HG02981 (cell line): Measurements from ENCODE around the gene WNT5B.
A peak's percentile ranks its signal among the peaks of the same experiment; 100 is the strongest.

ENCODE experiments used
- ATAC-seq: cut with Tn5 transposase; IDR thresholded peaks from one replicate; pipeline ENCODE4 v1.9.1; 2021; ENCODE audit warnings: mild to moderate bottlenecking, moderate library complexity; ENCODE audit not compliant: unreplicated experiment

The WNT5B gene

GRCh38 chr12:1628666-1629337, at the start of gene WNT5B:
Gene WNT5B, plus strand, starts transcription at chr12:1629231. Its CDS starts 2,124 bp downstream, at chr12:1631355.
- ATAC-seq, result no peak

DNA sequence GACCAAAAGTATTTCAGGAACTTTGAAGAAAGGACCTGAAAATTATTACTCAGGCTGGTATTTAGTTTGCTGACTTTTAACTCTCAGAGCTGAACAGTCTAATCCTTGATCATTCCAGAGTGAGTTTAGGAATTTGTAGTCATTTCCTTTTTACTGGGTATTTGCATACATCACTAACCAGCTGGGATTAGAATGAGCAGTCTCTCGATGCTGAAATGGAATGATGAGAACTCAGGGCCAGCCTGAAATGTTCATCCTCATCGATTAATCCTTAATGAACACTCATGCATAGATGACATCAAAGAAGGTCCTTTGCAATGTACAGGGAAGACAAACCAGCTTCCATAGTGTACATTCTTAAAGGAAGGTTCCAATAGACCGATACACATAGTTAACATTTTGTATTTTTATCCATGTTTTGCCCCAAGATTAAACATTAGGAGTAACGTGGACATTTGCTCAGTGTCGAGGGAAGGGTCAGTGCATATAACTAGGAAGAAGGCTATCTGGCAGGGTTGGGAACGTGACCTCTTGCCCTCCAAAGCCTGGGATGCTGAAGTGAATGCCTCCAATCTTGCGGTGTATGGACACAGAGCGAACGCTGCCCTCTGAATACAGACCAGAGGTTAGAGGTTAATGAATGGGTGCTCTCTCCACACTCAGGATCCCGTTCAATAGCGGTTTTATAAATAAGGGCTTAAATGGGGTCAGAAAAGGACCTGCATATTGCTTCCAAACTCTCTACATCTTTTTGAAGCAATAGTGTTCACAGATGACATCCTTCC, 49.2 kb upstream of the WNT5B start:
- no peak for ATAC-seq

DNA sequence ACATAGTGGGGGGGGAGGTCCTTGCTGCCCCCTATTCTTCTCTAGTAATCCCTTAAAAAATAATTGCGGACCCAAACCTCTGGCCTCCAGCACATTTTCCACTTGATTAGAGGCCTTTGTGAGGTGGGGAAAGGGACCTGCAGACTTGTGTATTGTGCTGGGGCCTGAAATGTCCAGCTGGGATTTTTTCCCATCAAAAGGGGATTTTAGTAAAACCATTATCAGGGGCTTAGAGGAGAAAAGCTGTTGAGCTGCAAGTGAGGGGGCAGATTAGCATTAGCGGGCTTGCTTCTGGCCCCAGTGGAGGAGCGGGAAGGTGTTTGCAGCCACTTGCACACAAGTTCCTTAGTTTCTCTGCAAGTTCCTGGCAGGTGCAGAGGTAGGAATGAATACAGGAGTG, 48.5 kb upstream of the WNT5B start:
- no peak for ATAC-seq

DNA sequence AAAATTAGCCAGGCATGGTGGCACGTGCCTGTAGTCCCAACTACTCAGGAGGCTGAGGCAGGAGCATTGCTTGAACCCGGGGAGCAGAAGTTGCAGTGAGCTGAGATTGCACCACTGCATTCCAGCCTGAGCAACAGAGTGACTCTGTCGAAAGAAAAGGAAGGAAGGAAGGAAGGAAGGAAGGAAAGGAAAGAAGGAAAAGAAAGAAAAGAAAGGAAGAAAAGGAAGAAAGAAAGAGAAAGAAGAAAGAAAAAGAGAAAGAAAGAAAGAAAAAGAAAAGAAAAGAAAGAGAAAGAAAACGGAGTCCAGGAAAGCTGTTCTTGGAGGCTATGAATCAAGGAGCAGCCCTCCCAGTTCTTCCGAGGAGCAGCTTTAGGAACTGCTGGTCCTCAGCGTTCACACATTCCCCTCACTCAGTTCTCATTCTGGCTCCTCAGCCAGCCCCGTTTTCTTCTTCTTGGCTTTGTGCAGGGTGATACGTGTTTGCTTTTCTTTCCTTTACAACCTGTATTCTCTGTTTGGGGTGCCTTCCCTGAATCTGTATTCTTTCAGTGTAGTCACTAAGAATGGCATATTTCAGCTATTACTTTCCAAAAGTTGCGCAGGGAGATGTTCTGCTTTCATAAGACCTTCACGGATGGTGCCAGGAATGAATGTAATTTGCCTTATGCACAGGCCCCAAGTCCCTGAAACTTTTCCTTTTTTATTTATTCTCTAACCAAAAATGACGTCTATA, 46.9 kb upstream of the WNT5B start:
- no peak for ATAC-seq

DNA sequence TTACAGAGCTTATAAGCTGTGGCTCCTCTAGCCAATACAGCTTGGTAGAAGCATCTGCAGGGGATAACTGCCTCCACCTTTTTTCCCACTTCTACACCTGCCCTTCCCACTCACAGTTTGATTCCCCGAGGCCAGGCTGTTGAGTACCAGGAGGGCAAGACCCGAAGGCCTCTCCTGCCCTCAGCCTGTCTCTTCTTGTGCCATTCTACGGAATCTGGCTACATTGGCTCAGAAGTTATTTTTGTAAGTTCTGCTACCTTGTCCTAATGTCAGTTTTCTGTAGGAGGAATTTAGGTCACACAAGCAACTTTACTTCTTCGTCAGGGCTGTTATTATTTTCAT, 46.4 kb upstream of the WNT5B start:
- no peak for ATAC-seq

GRCh38 chr12:1583421-1584078, 45.5 kb upstream of the WNT5B start:
- ATAC-seq, result peak; percentile 57

DNA sequence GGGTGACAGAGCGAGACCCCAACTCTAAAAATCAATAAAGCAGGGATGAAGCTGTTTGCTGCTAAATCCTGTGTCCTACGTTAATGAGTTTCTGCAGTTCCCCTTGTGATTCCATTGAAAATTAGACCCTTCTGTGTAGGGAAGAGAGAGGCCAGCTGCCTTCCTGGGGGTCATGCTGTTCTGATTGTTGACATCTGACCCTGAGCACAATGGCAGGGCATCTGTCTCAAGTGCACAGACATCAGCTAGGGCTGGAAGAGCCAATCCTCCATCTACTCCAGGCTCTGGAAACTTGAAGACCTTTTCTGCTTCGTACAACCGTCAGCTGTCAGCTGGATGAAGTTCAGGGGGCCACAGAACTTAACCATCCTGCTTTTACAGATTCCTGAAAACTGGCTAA, 44.7 kb upstream of the WNT5B start:
- no peak for ATAC-seq

DNA sequence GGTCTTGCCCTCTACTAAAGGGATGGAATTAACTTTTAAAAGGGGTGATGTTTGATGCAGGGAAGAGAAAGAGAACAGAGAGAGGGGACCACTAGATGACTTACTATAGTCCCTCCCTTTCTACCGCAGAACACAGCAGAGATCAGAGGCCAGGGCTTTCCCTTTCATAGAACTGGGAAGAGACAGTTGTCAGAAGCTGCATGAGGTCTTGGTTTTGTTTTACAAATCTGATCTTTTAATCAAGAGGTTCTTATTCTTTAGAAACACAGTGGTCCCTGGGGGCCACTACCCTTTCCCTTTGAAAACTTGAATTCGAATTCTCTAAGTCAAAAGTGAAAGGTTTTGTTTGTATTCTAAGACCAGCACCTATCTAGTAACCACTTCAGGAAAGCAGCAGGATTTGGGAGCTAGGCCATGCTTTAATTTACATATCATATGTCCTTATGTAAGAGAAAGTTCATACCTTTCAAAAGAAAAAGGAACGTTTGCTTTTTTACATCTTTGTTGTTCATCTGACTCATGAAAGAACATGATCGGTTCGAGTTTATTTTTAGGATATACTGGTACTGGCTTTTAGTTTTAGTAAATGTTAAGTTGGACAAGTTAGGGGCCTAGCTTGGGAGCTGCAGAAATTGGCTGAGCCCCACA, 41.0 kb upstream of the WNT5B start:
- no peak for ATAC-seq

DNA sequence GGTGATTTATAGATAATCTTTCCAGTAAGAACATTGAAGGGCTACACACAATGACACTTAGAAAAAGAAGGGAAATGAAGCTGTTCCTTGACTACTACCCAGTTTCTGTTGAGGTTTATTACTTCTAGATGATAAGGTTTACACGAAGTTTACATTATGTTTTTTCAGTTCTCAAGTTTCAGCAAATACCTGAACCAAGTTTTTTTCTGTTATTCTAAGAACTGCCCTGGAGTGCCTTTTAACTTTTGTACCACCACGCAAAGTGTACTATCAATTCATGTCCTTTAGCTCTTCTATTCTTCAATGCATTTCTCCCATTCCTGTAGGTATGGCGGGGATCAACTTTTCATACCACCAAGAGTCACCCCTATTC, 40.5 kb upstream of the WNT5B start:
- ATAC-seq, result no peak

GRCh38 chr12:1590221-1590979, 38.6 kb upstream of the WNT5B start:
- ATAC-seq, result no peak

DNA sequence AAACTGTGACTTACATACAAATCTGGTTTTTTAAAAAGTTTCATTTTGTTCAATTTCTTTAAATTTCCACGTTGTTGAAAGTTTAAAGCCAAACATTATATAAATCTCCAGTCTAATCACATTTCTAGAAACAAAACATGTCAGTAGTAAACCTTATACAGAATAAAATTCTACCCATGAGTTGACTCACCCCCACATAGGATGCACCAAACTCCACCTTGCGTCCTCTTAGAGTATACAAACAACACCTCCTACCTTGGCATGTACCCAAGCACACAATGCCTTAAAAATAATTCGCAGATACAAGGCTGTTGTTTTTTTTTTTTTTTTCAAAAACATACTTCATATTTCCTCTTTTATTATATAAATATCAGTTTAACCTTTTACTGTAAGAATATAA, 38.0 kb upstream of the WNT5B start:
- ATAC-seq, result no peak

DNA sequence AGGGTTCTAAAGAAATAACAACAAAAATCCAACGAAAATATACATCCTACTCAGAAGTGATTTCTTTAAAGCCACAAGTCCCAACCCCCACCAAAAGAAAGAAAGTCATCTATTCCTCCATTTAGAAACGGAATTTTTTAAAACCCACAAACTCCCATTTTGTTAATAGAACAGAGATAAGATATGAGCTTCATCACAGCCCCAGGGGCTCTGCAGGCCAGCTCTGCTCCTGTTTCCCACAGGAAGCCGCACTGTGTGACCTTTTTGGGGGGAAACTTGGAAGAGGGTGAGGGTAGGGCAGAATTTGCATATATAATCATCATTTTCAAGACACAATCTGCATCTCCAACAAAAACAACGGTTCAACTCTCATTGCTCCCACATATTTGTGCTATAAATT, 37.5 kb upstream of the WNT5B start:
- ATAC-seq, result no peak

GRCh38 chr12:1592444-1593173, 36.4 kb upstream of the WNT5B start:
- no peak for ATAC-seq

DNA sequence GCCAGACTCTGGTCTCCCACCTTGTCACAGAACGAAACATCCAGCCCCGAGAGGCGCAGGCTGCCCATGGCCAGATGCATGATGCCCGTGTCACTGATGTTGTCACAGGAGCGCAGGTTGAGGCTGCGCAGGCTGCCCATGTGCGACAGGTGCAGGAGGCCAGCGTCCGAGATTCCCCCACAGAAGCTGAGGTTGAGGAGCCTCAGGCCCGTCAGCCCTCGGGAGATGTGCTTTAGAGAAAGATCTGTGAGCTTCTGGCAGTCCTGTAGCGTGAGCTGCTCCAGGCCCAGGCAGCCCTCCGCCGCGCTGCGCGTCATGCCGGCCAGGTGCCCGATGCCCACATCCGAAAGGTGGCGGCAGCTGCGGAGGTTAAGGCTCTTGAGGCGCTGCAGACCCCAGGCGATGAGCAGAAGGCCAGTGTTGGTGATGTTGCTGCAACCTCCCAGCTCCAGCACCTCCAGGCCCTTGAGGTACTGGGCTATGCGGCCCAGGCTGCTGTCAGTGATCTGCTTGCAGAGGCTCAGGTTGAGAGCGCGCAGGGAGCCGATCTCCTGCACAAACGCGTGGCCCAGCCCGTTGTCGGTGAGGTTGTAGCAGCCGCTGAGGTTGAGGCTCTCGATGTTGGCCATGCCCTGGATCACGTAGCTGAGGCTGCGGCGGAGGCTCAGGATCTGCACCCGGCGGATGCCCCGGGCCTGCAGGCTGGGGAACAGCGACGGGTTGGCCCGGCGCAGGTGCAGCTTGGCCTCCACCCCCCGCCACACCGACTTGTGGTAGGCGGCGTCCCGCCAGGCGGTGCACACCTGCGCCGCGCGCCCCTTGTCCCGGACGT, 35.6 kb upstream of the WNT5B start:
- ATAC-seq, result peak; percentile 22

GRCh38 chr12:1594006-1594260, 35.1 kb upstream of the WNT5B start:
- no peak for ATAC-seq

- peak; percentile 64 for ATAC-seq
Observed at GRCh38 chr12:1594261-1595025, 34.6 kb upstream of the WNT5B start, which contains the start of gene FBXL14. Gene FBXL14, minus strand, starts transcription at chr12:1594581. Its CDS starts 515 bp downstream, at chr12:1594066.

- ATAC-seq, result no peak
Observed at GRCh38 chr12:1595026-1595561, 33.9 kb upstream of the WNT5B start.
